Fibroblast of mammary gland (primary cell): ENCODE results near the gene UBASH3A.
A peak's percentile ranks its signal among the peaks of the same experiment; 100 is the strongest.

Source experiments
- DNase-seq: peaks from one replicate; pipeline ENCODE4 v3.0.0-alpha.2; 2010; ENCODE audit warnings: low read depth
- H3K4me3 ChIP-seq: 2 replicates; pipeline ENCODE4 v1.5.1; 2011; ENCODE audit warnings: low read depth, mild to moderate bottlenecking, low read length, moderate library complexity; ENCODE audit not compliant: control insufficient read depth
- CTCF ChIP-seq: conservative IDR thresholded peaks from 2 replicates; pipeline ENCODE4 v1.5.1; 2011; ENCODE audit warnings: low read depth, low read length, inconsistent platforms; ENCODE audit not compliant: control insufficient read depth, insufficient read depth

UBASH3A gene

GRCh38 chr21:42403611-42404231 lies at the start of gene UBASH3A:
TSS of gene UBASH3A (plus strand) at chr21:42403902. CDS start at chr21:42403946, 44 bp downstream.
- H3K4me3 ChIP-seq = no peak within 1 kb of the TSS
- no peak for DNase-seq

GRCh38 chr21:42356046-42356445 lies 47.7 kb upstream of the UBASH3A start:
- DNase-seq = no peak
- TF ChIP-seq CTCF = no peak
- H3K4me3 ChIP-seq = no peak overlapping the region

More at GRCh38 chr21:42403611-42404231, at the start of gene UBASH3A:
- no peak for TF ChIP-seq CTCF

DNA sequence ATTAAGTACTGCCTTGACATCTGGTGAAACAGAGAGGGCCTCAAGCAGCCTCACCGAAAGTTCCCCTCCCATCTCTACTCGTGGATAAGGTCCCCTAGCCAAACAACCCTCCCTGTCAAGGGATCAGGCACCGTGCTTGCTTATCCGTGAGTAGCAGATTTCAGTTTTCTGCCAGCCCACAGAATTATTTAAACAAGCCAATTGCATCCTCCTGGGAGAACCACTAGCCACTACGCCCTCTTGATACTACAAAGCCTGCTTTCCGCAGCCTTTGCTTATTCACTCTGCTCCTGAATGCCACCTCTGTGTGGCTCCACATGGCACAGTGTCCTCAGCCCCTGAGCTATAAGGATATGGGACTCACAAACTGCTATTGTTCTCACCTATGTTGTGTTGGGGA lies 47.1 kb upstream of the UBASH3A start:
- TF ChIP-seq CTCF = no peak
- DNase-seq = no peak
- no peak overlapping the region for H3K4me3 ChIP-seq

DNA sequence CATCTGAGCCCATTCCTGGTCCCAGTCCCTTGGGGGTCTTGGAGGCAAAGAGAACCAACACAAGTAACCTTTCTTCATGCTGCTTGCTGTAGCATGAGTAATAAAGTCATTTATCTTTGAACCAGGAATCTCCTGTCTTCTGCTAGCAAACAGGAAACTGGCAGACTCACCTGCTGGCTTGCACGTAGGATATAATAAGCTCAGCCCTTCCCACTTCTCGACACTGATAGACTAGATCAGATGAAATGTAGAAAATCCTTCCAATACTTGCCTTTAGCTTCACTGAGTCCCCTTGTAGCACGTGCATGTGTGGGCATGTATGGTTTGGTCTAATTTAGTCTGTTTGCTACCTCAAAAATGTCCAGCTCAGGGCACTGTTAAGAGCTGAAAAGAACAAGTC lies 46.4 kb upstream of the UBASH3A start:
- no peak for DNase-seq
- no peak for TF ChIP-seq CTCF
- no peak overlapping the region for H3K4me3 ChIP-seq

DNA sequence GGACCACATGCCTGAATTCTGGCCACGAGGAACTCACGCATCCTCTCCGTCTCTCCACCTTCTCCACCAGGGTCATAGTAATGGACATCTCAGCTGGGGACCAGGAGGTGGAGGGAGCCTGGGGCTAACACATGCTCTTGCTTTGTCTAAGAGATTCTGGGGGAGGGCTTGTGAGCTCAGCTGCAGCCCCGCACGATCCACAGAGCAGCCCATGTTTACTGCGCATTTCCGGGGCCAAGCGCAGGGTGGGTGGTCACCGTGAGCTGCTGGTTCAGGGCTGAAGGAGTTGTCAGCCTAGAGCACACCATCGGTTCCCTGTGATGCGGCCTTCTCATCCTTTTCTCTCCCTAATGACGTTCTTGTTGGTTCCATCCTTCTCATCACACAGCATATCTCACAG lies 45.4 kb upstream of the UBASH3A start:
- no peak overlapping the region for H3K4me3 ChIP-seq
- no peak for TF ChIP-seq CTCF
- DNase-seq = no peak

DNA sequence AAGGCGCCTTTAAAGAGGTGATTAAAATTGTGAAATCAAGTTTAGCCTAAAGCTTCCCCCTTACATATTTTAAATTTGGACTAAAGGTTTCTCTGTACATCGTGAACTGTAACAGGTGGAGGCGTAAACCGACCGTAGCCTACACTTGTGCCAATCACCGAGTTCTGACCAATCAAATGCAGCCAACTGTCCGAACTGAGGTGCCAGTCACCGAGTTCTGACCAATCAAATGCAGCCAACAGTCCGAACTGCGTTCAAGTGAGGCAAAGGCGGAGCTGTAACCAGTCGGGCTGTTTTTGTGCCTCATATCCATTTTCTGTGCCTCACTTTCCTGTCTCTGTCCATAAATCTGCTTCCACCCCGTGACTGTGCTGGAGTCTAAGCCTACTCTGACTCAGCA lies 44.8 kb upstream of the UBASH3A start:
- no peak for DNase-seq
- no peak for TF ChIP-seq CTCF

GRCh38 chr21:42360317-42360716 lies 43.4 kb upstream of the UBASH3A start:
- peak; percentile 3 for TF ChIP-seq CTCF
- DNase-seq = no peak
- no peak overlapping the region for H3K4me3 ChIP-seq

More for the DNA sequence above, 44.8 kb upstream of the UBASH3A start:
- no peak overlapping the region for H3K4me3 ChIP-seq
